Subcutaneous adipose tissue (tissue), 4 donors: ENCODE data around the gene CHST11. TPM values are rescaled to one million over a fixed set of nuclear protein-coding genes. Genes with fewer than 3 reads are reported as not detected.

Experiments
- CTCF ChIP-seq: fragments of 450-650 bp; IDR thresholded peaks from one replicate; pipeline ENCODE4 v1.5.1; 2016; ENCODE audit warnings: low read depth, mild to moderate bottlenecking, control low read depth, antibody characterized with exemption, moderate library complexity
- total RNA-seq, 4 donors: library from RNA; depleted of rRNA; stranded (reverse); fragments of >200 nt; gene quantifications; one replicate each; pipeline ENCODE4 v1.1.0, GENCODE V29; 2016

The CHST11 gene
- total RNA-seq, 4 donors from 2014 or later = 5.1 to 48.4 (median 9.3) TPM

DNA sequence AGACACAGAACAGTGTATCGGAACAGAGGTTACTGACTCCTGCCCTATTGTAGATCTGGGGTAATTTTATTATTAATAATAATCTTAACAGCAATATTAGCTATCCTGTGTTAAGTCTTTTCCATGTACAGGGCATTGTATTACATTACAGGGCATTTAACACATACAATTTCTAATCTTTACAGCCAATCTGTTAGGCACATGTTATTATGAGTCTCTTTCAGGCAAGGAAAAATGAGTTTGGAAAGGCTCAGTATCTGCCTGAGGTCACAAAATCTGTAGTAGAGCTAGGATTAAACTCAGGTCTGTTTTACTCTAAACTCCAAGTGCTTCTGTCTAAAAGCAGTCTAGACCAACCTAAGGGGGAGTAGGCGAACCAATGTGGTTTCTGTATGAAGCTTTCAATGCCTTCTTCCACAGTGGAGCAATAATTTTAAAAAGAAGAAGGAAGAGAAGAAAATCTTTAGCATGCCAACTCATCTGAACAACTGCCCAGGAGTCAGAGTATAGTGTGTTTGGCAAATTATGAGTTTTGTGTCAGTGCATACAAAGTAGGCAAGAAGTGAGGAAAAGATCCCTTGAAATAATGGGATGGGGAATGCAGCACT, 192.6 kb downstream of the CHST11 start:
- TF ChIP-seq CTCF = no peak

- TF ChIP-seq CTCF = no peak
These were observed 193.2 kb downstream of the CHST11 start for GRCh38 chr12:104649921-104650320.

DNA sequence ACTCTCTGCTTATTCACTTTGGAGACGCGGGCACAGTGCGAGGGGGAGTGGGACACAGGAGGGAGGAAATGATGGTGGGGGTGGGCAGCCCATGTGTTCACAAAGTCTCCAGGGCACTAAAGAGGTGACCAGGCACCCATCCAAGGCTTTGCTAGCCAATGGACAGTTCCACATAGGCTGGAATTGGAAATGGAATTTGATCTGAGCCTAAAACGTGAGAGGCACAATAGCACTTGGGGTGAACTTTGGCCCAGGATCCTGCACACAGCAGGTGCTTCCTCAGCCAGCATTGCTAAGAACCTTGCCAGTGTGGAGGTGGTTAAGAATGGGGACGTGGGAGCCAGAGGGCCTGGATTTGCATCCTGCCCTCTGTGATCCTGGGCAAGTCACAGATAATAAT, 193.8 kb downstream of the CHST11 start:
- no peak for TF ChIP-seq CTCF

DNA sequence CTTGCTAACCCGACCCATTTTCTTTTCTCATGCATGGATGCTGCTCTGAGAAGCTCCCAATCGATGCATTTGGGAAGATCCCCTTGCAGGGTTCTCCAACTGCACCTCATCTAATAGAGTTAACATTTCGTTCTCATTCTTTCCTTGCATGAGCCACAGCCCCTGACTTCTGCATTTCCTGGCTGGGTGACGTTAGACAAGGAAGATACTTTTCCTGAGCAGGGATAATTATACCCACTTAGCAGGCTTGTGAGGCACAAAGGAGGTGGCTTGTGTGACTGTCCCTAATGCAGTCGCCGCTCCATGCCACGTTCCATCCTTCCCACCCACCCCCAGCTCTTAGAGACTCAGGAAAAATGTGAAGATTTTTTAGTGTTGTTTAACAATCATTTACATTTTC, 195.1 kb downstream of the CHST11 start:
- TF ChIP-seq CTCF = no peak

GRCh38 chr12:104652358-104652757, 195.6 kb downstream of the CHST11 start:
- no peak for TF ChIP-seq CTCF

DNA sequence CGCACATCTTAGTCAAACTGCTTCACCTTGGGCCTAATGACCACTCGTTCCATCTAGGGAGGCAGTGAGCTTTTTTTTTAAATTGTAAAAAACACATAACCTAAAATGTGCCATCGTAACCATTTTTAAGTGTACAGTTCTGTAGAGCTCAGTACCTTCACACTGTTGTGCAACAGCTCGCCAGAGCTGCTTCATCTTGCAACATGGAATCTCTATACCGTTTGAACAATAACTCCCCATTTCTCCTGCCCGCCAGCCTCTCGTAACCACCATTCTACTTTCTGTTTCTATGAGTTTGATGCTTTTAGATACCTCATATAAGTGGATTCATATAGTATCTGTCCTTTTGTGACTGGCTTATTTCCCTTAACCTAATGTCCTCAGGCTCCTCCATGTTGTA, 196.2 kb downstream of the CHST11 start:
- TF ChIP-seq CTCF = no peak

DNA sequence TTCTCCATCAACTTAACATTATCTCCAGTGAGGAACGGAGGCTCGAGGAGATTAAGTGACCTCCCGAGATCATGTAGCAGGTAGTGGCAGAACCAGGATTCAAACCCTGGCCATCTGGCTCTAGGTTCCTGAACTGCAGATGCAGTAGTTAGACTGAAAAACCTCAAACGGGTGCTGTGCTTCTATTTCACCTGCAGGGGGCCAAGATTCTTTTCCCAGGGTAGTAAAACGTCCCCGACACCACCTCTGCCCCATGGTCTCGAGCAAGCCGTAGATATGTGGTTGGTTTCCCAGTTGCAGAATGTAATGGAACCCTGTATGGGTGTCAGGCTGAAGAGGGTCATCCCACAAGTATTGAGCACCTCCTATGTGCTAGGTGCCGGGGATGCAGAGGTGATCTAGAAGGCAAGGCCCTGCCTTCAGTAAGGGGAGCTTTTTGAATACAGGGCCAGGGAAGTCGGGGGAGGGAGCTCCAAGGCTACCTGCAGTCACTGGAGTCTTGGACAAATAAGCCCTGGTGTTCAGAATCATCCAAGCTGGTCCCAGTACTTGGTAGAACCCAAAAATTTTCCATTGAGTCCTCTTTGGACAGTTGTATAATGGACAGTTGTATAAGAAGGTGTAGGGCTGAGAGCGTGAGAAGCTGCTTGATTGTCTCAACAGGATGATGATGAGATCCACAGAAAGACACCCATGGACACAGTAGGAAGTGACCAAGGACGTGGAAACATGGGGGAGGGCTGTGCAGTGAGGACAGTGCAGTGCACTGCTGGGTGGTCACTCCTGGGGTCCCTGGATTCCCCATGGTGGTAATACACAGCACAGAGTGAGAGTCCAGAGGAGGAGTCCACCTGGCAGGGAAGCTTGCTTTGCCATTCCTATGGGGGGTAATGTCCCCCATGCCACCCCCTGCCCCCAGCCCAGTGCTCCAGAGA, 197.2 kb downstream of the CHST11 start:
- no peak for TF ChIP-seq CTCF
